ENCODE results near the gene DUOX1. TPM values are rescaled to one million over a fixed set of nuclear protein-coding genes. Genes with fewer than 3 reads are reported as not detected.

DUOX1 gene
- total and polyA plus RNA-seq, 8 donors: 2.9 to 114 (median 62.6) TPM; not detected in 1

DNA sequence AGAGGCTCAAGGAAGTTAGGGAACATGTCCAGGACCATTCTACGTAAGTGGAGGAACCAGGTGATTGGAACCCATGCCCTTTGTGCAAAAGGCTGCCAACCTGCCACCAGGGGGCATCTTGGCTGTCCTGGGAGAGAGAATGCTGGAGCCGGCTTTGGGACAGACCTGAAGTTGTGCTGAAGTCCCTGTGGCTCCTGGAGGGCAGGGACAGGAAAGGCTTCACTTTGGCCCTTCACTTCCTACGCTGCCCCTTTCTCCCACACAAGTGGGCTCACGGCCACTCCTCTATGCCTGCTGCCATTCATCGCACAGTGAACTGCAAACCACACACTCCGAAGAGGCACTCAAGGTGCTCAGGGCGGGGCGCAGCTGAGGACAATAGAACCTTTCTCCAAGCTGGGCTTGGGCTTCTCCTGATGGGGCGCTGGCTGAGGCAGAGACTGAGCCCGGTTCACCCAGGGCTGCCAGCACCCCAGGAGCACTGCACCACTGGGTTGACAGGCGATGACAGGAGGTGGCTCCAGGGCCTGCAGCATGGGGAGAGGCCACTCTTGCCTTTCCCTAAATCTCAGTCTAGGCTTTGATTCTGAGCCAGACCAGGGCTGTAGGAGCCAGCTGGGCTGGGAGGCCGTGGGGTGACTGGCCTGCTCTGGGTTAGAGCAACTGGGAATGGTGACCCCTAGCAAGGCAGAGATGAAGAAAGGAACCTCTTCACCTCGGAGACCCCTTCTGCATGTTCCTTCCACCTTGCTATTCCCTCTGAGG is 49.6 kb downstream of the DUOX1 start:
- DNase-seq: peak in 1 of 2 donors; percentile 59
- no peaks in the 10 kb centered on the region for H3K9me3 ChIP-seq
- H3K4me1 ChIP-seq: peaks cover 6 to 19% (median 12%) of the 10 kb centered on the region in 4 donors
- no peak overlapping the region for H3K27ac ChIP-seq
- H3K27me3 ChIP-seq: no peaks in the 10 kb centered on the region
- TF ChIP-seq EP300 (IDR thresholded peaks at IDR 0.05) (no peak), POLR2AphosphoS5 (IDR thresholded peaks at IDR 0.05) (no peak)
- TF ChIP-seq, protein P1, sequence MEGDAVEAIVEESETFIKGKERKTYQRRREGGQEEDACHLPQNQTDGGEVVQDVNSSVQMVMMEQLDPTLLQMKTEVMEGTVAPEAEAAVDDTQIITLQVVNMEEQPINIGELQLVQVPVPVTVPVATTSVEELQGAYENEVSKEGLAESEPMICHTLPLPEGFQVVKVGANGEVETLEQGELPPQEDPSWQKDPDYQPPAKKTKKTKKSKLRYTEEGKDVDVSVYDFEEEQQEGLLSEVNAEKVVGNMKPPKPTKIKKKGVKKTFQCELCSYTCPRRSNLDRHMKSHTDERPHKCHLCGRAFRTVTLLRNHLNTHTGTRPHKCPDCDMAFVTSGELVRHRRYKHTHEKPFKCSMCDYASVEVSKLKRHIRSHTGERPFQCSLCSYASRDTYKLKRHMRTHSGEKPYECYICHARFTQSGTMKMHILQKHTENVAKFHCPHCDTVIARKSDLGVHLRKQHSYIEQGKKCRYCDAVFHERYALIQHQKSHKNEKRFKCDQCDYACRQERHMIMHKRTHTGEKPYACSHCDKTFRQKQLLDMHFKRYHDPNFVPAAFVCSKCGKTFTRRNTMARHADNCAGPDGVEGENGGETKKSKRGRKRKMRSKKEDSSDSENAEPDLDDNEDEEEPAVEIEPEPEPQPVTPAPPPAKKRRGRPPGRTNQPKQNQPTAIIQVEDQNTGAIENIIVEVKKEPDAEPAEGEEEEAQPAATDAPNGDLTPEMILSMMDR (IDR thresholded peaks at IDR 0.05): peak in 4 of 7 experiments; percentile 26 to 52 (median 39)
- WGBS, 5 donors: 46 to 77% (median 55%) methylated on average over 12 to 13 of the region's 13 CpGs
- no peak overlapping the region for H3K4me3 ChIP-seq
- intact Hi-C loops (cut with DNase I; ENCODE audit: low total_unique reads): no loop called here
- peaks cover 0 to 10% (median 6%) of the 10 kb centered on the region in 4 donors for H3K36me3 ChIP-seq

DNA sequence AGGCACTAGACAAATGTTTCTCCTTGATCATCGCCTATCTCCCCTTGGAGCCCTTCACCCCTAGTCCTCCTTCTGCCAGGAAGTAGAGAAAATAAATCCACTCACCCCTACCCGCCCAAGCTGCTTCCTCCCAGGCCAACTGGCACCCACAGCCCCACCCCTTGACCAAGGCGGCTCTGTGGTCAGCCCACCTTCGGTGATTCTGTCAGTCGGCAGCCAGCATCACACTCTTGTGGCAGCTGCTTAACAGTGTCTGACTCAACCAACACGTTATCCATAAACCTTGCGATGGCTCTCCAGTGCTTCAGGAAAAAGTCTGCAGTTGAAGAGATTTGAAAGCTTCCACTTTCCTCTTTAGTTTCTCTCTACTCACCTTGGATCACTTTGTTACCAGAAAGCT is 50.4 kb downstream of the DUOX1 start:
- DNase-seq: no peak
- H3K4me1 ChIP-seq: peaks cover 6 to 27% (median 17%) of the 10 kb centered on the region in 4 donors
- TF ChIP-seq POLR2A (IDR thresholded peaks at IDR 0.05) (no peak), POLR2AphosphoS5 (IDR thresholded peaks at IDR 0.05) (no peak), EP300 (IDR thresholded peaks at IDR 0.05) (no peak)
- TF ChIP-seq, protein P1 (IDR thresholded peaks at IDR 0.05): no peak
- no peaks in the 10 kb centered on the region for H3K27me3 ChIP-seq
- H3K4me3 ChIP-seq: no peak overlapping the region
- intact Hi-C loops (cut with DNase I; ENCODE audit: low total_unique reads): no loop called here
- 68 to 88% (median 76%) methylated on average over 4 to 7 of the region's 7 CpGs for WGBS, 5 donors
- peaks cover 0 to 4% (median 1%) of the 10 kb centered on the region in 4 donors for H3K36me3 ChIP-seq
- H3K9me3 ChIP-seq: no peaks in the 10 kb centered on the region
- H3K27ac ChIP-seq: no peak overlapping the region

DNA sequence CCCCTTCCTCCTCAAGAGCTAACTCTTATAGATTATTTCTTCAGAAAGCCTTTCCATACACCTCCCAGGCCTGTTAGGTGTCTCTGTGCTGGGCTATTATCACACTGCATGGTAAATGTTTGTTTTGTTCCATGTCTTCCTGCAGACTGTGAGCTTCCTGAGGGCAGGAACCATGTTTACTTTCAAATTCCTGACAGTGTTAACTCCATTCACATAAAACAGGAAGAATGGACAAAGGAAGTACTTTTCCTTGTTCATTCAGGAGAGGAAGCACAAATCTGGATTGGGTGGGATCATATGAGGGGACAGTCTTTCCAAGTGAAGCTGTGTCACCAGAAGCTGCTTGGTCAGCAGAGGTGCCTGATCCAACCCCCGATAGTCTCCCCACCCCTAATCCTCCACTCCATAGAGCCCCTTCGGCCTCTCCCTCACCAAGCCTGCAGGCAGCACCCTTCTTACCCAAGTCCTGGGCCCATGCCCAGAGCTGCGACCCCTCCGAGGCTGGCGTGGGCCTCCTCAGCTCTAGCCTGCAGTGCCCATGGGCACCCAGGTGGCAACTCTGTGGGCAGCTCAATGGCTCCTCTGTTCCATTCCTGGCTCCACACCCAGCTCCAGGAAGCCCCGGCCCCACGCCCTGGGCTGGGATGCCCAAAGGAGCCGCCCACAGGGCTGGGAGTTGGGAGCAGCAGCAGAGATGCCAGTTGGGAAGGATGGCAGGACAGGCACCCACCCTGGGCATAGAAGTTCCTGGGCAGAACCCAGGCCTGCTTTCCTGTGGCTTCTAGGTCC is 51.0 kb downstream of the DUOX1 start:
- Histone ChIP-seq H3K4me3 (no peak overlapping the region), H3K36me3 (no peaks in the 10 kb centered on the region), H3K27ac (no peak overlapping the region), H3K9me3 (no peaks in the 10 kb centered on the region), H3K4me1 (peaks cover 6 to 32% (median 20%) of the 10 kb centered on the region in 4 donors), H3K27me3 (no peaks in the 10 kb centered on the region)
- DNase-seq: no peak
- WGBS, 5 donors: 69 to 88% (median 74%) methylated on average over 3 to 8 of the region's 8 CpGs
- intact Hi-C loops (cut with DNase I; ENCODE audit: low total_unique reads): no loop called here
- TF ChIP-seq POLR2AphosphoS5 (IDR thresholded peaks at IDR 0.05) (no peak), EP300 (IDR thresholded peaks at IDR 0.05) (no peak), POLR2A (IDR thresholded peaks at IDR 0.05) (no peak)
- TF ChIP-seq, protein P1 (IDR thresholded peaks at IDR 0.05): no peak

DNA sequence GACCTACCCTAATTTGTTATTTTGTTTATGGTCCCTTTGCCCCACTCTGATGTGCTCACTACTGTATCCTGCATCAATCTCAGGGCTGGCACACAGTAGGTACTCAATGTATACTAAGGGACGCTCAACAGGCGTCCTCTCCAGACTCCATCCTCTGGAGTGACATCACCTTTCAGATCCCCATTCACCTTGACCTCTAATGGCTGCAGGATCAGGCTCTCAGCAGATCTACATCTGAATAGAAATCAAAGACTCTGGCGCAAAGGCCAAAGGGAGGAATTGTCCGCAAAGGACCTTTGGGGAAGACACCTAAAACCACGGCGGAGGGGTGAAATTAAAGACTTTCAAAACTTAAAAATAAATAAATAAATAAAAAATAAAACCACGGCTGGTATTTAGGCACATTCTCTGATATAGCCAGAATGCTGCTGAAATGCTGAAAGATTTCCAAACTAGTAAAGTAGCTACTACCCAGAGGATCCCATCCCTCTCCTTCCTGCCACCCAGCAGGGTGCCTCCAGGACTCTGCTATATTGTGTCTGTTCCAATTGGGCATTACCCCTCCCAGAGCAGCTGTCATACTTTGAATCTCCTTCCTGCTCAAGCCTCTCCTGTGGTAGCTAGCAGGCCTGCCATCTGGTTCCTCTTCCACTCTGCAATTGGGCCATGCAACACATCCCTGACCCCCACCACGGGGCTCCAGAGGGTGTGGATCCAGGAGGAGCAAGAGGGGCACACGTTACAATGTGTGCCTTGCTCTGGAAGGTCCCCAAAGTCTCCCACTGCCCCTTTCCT is 51.9 kb downstream of the DUOX1 start:
- H3K27me3 ChIP-seq: no peaks in the 10 kb centered on the region
- no peak overlapping the region for H3K4me3 ChIP-seq
- no peak overlapping the region for H3K27ac ChIP-seq
- intact Hi-C loops (cut with DNase I; ENCODE audit: low total_unique reads): no loop called here
- no peak for TF ChIP-seq POLR2A (IDR thresholded peaks at IDR 0.05)
- no peak for TF ChIP-seq POLR2AphosphoS5 (IDR thresholded peaks at IDR 0.05)
- no peak for TF ChIP-seq EP300 (IDR thresholded peaks at IDR 0.05)
- TF ChIP-seq, protein P1 (IDR thresholded peaks at IDR 0.05): no peak
- WGBS, 5 donors: 72 to 82% (median 80%) methylated on average over 9 of the region's 9 CpGs
- no peak for DNase-seq
- H3K36me3 ChIP-seq: no peaks in the 10 kb centered on the region
- H3K4me1 ChIP-seq: peaks cover 9 to 40% (median 26%) of the 10 kb centered on the region in 4 donors
- no peaks in the 10 kb centered on the region for H3K9me3 ChIP-seq
